Activated CD4-positive, alpha-beta T cell treated with anti-CD3 and anti-CD28 coated beads for 36 hours (primary cell): ENCODE measurements around the gene CERS2. TPM values are rescaled to one million over a fixed set of nuclear protein-coding genes. Genes with fewer than 3 reads are reported as not detected.

Source experiments
- ATAC-seq: fragments of 200-7000 bp; cut with Tn5 transposase; one replicate; pipeline ENCODE4 v1.10.0; 2021; ENCODE audit warnings: mild to moderate bottlenecking, moderate library complexity
- CTCF ChIA-PET: fragments of 350-600 bp; sonication (Branson Sonifier 250); formaldehyde crosslinking; loops from one replicate; lab custom pipeline; 2021; ENCODE audit warnings: antibody characterized with exemption; lab: Charles Lee
- POLR2A ChIA-PET: fragments of 350-600 bp; sonication (Branson Sonifier 250); formaldehyde crosslinking; loops from one replicate; lab custom pipeline; 2021; ENCODE audit warnings: antibody characterized with exemption, inconsistent platforms; lab: Charles Lee
- DNase-seq: peaks from one replicate; pipeline ENCODE4 v3.0.0-alpha.2; 2020
- H3K27ac Mint-ChIP-seq: one replicate; pipeline ENCODE4 v1.8.0; 2021; ENCODE audit warnings: mixed read lengths
- H3K27me3 Mint-ChIP-seq: one replicate; pipeline ENCODE4 v1.8.0; 2021; ENCODE audit warnings: mixed read lengths
- H3K36me3 Mint-ChIP-seq: one replicate; pipeline ENCODE4 v1.8.0; 2021; ENCODE audit warnings: low read depth, mixed read lengths
- H3K4me1 Mint-ChIP-seq: one replicate; pipeline ENCODE4 v1.8.0; 2021; ENCODE audit warnings: mixed read lengths
- H3K4me3 Mint-ChIP-seq: one replicate; pipeline ENCODE4 v1.8.0; 2021; ENCODE audit warnings: mild to moderate bottlenecking, moderate library complexity, mixed read lengths
- H3K9me3 Mint-ChIP-seq: one replicate; pipeline ENCODE4 v1.8.0; 2021; ENCODE audit warnings: low read depth, mixed read lengths
- intact Hi-C, 2 experiments: fragments of 100-400 bp; cut with DNase I in 1 of 2; cut with micrococcal nuclease in 1 of 2; formaldehyde crosslinking; loops; one replicate each; pipeline versions ENCODE4 v1.14.2 to v1.15.1; 2022 to 2024; cut with DNase I, micrococcal nuclease
- total RNA-seq, 2 experiments: library from RNA; stranded (reverse); gene quantifications; one replicate each; pipeline ENCODE4 v1.2.3, GENCODE V29; 2021

Gene CERS2
- total RNA-seq, 2 experiments from 2014 or later, result 134 to 151 TPM

GRCh38 chr1:150970808-150971582 is 3.6 kb downstream of the CERS2 start:
- DNase-seq (no peak), ATAC-seq (no peak)
- Mint-ChIP-seq H3K36me3 (peaks cover 31% of the 10 kb centered on the region), H3K27ac (peak overlapping the region; percentile 87), H3K27me3 (no peaks in the 10 kb centered on the region), H3K4me3 (peak overlapping the region; percentile 23), H3K9me3 (no peaks in the 10 kb centered on the region), H3K4me1 (peaks cover 39% of the 10 kb centered on the region)
- CTCF ChIA-PET, result interaction anchor here (0.5 to 1.8 kb wide), 9 partner anchors 8 to 822 kb away, joined by 3 to 8 read pairs (median 3); no protein-coding TSS in a partner anchor
- intact Hi-C loops, result loop anchor here (10.0 kb wide), 2 partner anchors 276 to 506 kb away; partner anchors contain the start of gene GOLPH3L (in 1 of the 2)
- POLR2A ChIA-PET, result interaction anchor here (0.6 to 0.7 kb wide), 2 partner anchors 31 to 509 kb away, joined by 3 to 7 read pairs; no protein-coding TSS in a partner anchor

- H3K4me1 Mint-ChIP-seq, result peaks cover 32% of the 10 kb centered on the region
- no peaks in the 10 kb centered on the region for H3K9me3 Mint-ChIP-seq
- H3K36me3 Mint-ChIP-seq, result peaks cover 41% of the 10 kb centered on the region
- intact Hi-C loops, result loop anchor here (10.0 kb wide), 2 partner anchors 275 to 505 kb away; partner anchors contain the start of gene GOLPH3L (in 1 of the 2)
- POLR2A ChIA-PET, result interaction anchor here (0.5 to 0.8 kb wide), 3 partner anchors 340 to 386 kb away, joined by 3 read pairs; partner anchors contain the start of gene ENSA
- no peak overlapping the region for H3K4me3 Mint-ChIP-seq
- H3K27me3 Mint-ChIP-seq, result no peaks in the 10 kb centered on the region
- DNase-seq (no peak), ATAC-seq (no peak)
- H3K27ac Mint-ChIP-seq, result peak overlapping the region; percentile 7
- CTCF ChIA-PET, result interaction anchor here (0.6 to 1.8 kb wide), 6 partner anchors 9 to 589 kb away, joined by 3 to 8 read pairs (median 4); no protein-coding TSS in a partner anchor
These were observed 5.0 kb downstream of the CERS2 start for GRCh38 chr1:150969626-150970025.

- intact Hi-C loops, result no loop called here
- H3K36me3 Mint-ChIP-seq, result peaks cover 52% of the 10 kb centered on the region
- ChIA-PET POLR2A (interaction anchor here (0.7 kb wide), 1 partner anchor 9 kb away, joined by 3 read pairs; no protein-coding TSS in a partner anchor), CTCF (interaction anchor here (0.6 to 1.0 kb wide), 2 partner anchors 22 to 299 kb away, joined by 3 read pairs; no protein-coding TSS in a partner anchor)
- no peak overlapping the region for H3K27ac Mint-ChIP-seq
- peaks cover 32% of the 10 kb centered on the region for H3K4me1 Mint-ChIP-seq
- no peaks in the 10 kb centered on the region for H3K9me3 Mint-ChIP-seq
- no peaks in the 10 kb centered on the region for H3K27me3 Mint-ChIP-seq
- no peak overlapping the region for H3K4me3 Mint-ChIP-seq
- no peak for ATAC-seq
- no peak for DNase-seq
These were observed 6.1 kb downstream of the CERS2 start for GRCh38 chr1:150968491-150968890.

- Mint-ChIP-seq H3K4me3 (no peak overlapping the region), H3K27me3 (no peaks in the 10 kb centered on the region), H3K36me3 (peaks cover 53% of the 10 kb centered on the region), H3K27ac (peak overlapping the region; percentile 15), H3K9me3 (no peaks in the 10 kb centered on the region), H3K4me1 (peaks cover 28% of the 10 kb centered on the region)
- ATAC-seq (no peak), DNase-seq (no peak)
- ChIA-PET POLR2A (no interaction called here), CTCF (interaction anchor here (1.0 kb wide), 1 partner anchor 22 kb away, joined by 3 read pairs; no protein-coding TSS in a partner anchor)
- intact Hi-C loops, result no loop called here
These were observed 6.7 kb downstream of the CERS2 start for GRCh38 chr1:150967936-150968335.

GRCh38 chr1:150966011-150966410 is 8.6 kb downstream of the CERS2 start:
- no peaks in the 10 kb centered on the region for H3K9me3 Mint-ChIP-seq
- H3K36me3 Mint-ChIP-seq, result peaks cover 65% of the 10 kb centered on the region
- ChIA-PET POLR2A (interaction anchor here (0.6 kb wide), 1 partner anchor 8 kb away, joined by 3 read pairs; no protein-coding TSS in a partner anchor), CTCF (interaction anchor here (0.6 to 2.0 kb wide), 6 partner anchors 10 to 61 kb away, joined by 3 to 7 read pairs (median 4); partner anchors contain the start of gene ANXA9)
- no peak for ATAC-seq
- no peak for DNase-seq
- H3K27ac Mint-ChIP-seq, result no peak overlapping the region
- H3K27me3 Mint-ChIP-seq, result no peaks in the 10 kb centered on the region
- intact Hi-C loops, result no loop called here
- H3K4me1 Mint-ChIP-seq, result peaks cover 15% of the 10 kb centered on the region
- H3K4me3 Mint-ChIP-seq, result no peak overlapping the region

- intact Hi-C loops, result no loop called here
- peaks cover 67% of the 10 kb centered on the region for H3K36me3 Mint-ChIP-seq
- peak overlapping the region; percentile 6 for H3K27ac Mint-ChIP-seq
- H3K4me1 Mint-ChIP-seq, result peaks cover 11% of the 10 kb centered on the region
- CTCF ChIA-PET, result interaction anchor here (0.6 to 2.0 kb wide), 6 partner anchors 10 to 61 kb away, joined by 3 to 7 read pairs (median 4); partner anchors contain the start of gene ANXA9
- no peaks in the 10 kb centered on the region for H3K9me3 Mint-ChIP-seq
- POLR2A ChIA-PET, result interaction anchor here (0.6 kb wide), 1 partner anchor 8 kb away, joined by 3 read pairs; no protein-coding TSS in a partner anchor
- no peak for DNase-seq
- no peak overlapping the region for H3K4me3 Mint-ChIP-seq
- H3K27me3 Mint-ChIP-seq, result no peaks in the 10 kb centered on the region
- peak; percentile 16 for ATAC-seq
These were observed 9.0 kb downstream of the CERS2 start for GRCh38 chr1:150965605-150966004.

- ChIA-PET POLR2A (no interaction called here), CTCF (interaction anchor here (0.7 kb wide), 1 partner anchor 10 kb away, joined by 3 read pairs; no protein-coding TSS in a partner anchor)
- no peaks in the 10 kb centered on the region for H3K9me3 Mint-ChIP-seq
- peaks cover 6% of the 10 kb centered on the region for H3K4me1 Mint-ChIP-seq
- intact Hi-C loops, result no loop called here
- DNase-seq, result no peak
- no peaks in the 10 kb centered on the region for H3K27me3 Mint-ChIP-seq
- H3K36me3 Mint-ChIP-seq, result peaks cover 78% of the 10 kb centered on the region
- no peak overlapping the region for H3K27ac Mint-ChIP-seq
- ATAC-seq, result no peak
- H3K4me3 Mint-ChIP-seq, result no peak overlapping the region
These were observed 10.5 kb downstream of the CERS2 start for GRCh38 chr1:150964164-150964489.

- H3K4me3 Mint-ChIP-seq, result no peak overlapping the region
- ATAC-seq (no peak), DNase-seq (no peak)
- H3K4me1 Mint-ChIP-seq, result peaks cover 6% of the 10 kb centered on the region
- intact Hi-C loops, result no loop called here
- POLR2A ChIA-PET, result no interaction called here
- H3K27me3 Mint-ChIP-seq, result no peaks in the 10 kb centered on the region
- H3K9me3 Mint-ChIP-seq, result no peaks in the 10 kb centered on the region
- peaks cover 77% of the 10 kb centered on the region for H3K36me3 Mint-ChIP-seq
- CTCF ChIA-PET, result interaction anchor here (0.7 to 1.1 kb wide), 2 partner anchors 9 to 10 kb away, joined by 3 read pairs; no protein-coding TSS in a partner anchor
- no peak overlapping the region for H3K27ac Mint-ChIP-seq
These were observed 11.1 kb downstream of the CERS2 start for GRCh38 chr1:150963321-150964163.

GRCh38 chr1:150961756-150962155 is 12.9 kb downstream of the CERS2 start:
- H3K36me3 Mint-ChIP-seq, result peaks cover 71% of the 10 kb centered on the region
- ChIA-PET CTCF (no interaction called here), POLR2A (no interaction called here)
- ATAC-seq (peak; percentile 37), DNase-seq (no peak)
- intact Hi-C loops, result no loop called here
- no peaks in the 10 kb centered on the region for H3K9me3 Mint-ChIP-seq
- no peak overlapping the region for H3K4me3 Mint-ChIP-seq
- H3K27me3 Mint-ChIP-seq, result no peaks in the 10 kb centered on the region
- H3K27ac Mint-ChIP-seq, result peak overlapping the region; percentile 55
- H3K4me1 Mint-ChIP-seq, result peaks cover 12% of the 10 kb centered on the region

GRCh38 chr1:150960646-150961045 is 14.0 kb downstream of the CERS2 start:
- H3K27ac Mint-ChIP-seq, result peak overlapping the region; percentile 24
- intact Hi-C loops, result no loop called here
- ChIA-PET POLR2A (no interaction called here), CTCF (interaction anchor here (1.2 kb wide), 1 partner anchor 153 kb away, joined by 4 read pairs; the partner anchor contains the start of gene CTSK)
- peaks cover 63% of the 10 kb centered on the region for H3K36me3 Mint-ChIP-seq
- no peak overlapping the region for H3K4me3 Mint-ChIP-seq
- no peaks in the 10 kb centered on the region for H3K9me3 Mint-ChIP-seq
- H3K27me3 Mint-ChIP-seq, result no peaks in the 10 kb centered on the region
- DNase-seq (no peak), ATAC-seq (no peak)
- H3K4me1 Mint-ChIP-seq, result peaks cover 12% of the 10 kb centered on the region
